ENCODE data around the gene CD200R1L.

GRCh38 chr3:112871735-112872134, 25.1 kb upstream of the CD200R1L start:
- TF ChIP-seq CTCF (IDR thresholded peaks at IDR 0.05; ENCODE audit: low read length) (no peak), EZH2 (IDR thresholded peaks at IDR 0.05; ENCODE audit: borderline replicate concordance, low read length) (no peak)

Measured in OCI-LY1 (cell line).